GM18502 (cell line): ENCODE data around the gene KIF2C.
"Not testable (repeated sequence)": the region's sequence is repeated elsewhere in the genome, so short reads cannot be mapped to it uniquely, and the experiment has no call there.

Experiments
- ATAC-seq: cut with Tn5 transposase; IDR thresholded peaks from one replicate; pipeline ENCODE4 v1.9.1; 2021; ENCODE audit warnings: mild to moderate bottlenecking; ENCODE audit not compliant: unreplicated experiment, poor library complexity

The KIF2C gene

GRCh38 chr1:44790968-44791801, 51.5 kb downstream of the KIF2C start:
- no peak for ATAC-seq

- ATAC-seq = no peak
Measured at GRCh38 chr1:44792736-44793502, 53.3 kb downstream of the KIF2C start.

GRCh38 chr1:44797886-44798285, 58.2 kb downstream of the KIF2C start:
- ATAC-seq = not testable (repeated sequence)

- ATAC-seq = no peak
Measured at GRCh38 chr1:44798481-44799365, 59.1 kb downstream of the KIF2C start.

- peak; percentile 83 for ATAC-seq
Measured at GRCh38 chr1:44799770-44800584, 60.3 kb downstream of the KIF2C start, which contains the start of gene PLK3. TSS of gene PLK3 (plus strand) at chr1:44800377. CDS start at chr1:44800464, 87 bp downstream.

GRCh38 chr1:44801491-44802305, 62.1 kb downstream of the KIF2C start:
- no peak for ATAC-seq

- no peak for ATAC-seq
Measured at GRCh38 chr1:44802306-44803061, 62.8 kb downstream of the KIF2C start.

GRCh38 chr1:44803062-44803311, 63.4 kb downstream of the KIF2C start:
- no peak for ATAC-seq

- no peak for ATAC-seq
Measured at GRCh38 chr1:44803312-44804095, 63.9 kb downstream of the KIF2C start.

GRCh38 chr1:44805311-44806024, 65.8 kb downstream of the KIF2C start:
- ATAC-seq = no peak

GRCh38 chr1:44806025-44806703, 66.5 kb downstream of the KIF2C start:
- no peak for ATAC-seq

GRCh38 chr1:44806704-44807363, 67.2 kb downstream of the KIF2C start, which contains the start of gene DYNLT4:
TSS of gene DYNLT4 (minus strand) at chr1:44807351. CDS start at chr1:44806668, 683 bp downstream.
- no peak for ATAC-seq

GRCh38 chr1:44807364-44808062, 67.9 kb downstream of the KIF2C start:
- ATAC-seq = peak; percentile 42

- ATAC-seq = peak; percentile 23
Measured at GRCh38 chr1:44808063-44808937, 68.7 kb downstream of the KIF2C start, which contains the start of gene BTBD19. TSS of gene BTBD19 (plus strand) at chr1:44808523. CDS start at chr1:44808821, 298 bp downstream.
